Activated naive CD4-positive, alpha-beta T cell (primary cell): Measurements from ENCODE around the gene DAZAP2.
"Not testable (repeated sequence)": the region's sequence is repeated elsewhere in the genome, so short reads cannot be mapped to it uniquely, and the experiment has no call there.

ENCODE experiments used
- DNase-seq, 4 experiments: peaks; one replicate each; lab custom pipeline; 2025; lab: John Stamatoyannopoulos, UW

The DAZAP2 gene

GRCh38 chr12:51217133-51217967, 21.3 kb upstream of the DAZAP2 start:
- peak in 3 of 4 experiments; percentile 31 to 63 (median 50) for DNase-seq

- DNase-seq = peak; percentile 22 to 64 (median 40)
Measured at GRCh38 chr12:51217968-51218606, 20.5 kb upstream of the DAZAP2 start, which contains the start of gene POU6F1. Gene POU6F1, minus strand, starts transcription at chr12:51218062. Its CDS starts 11,226 bp downstream, at chr12:51206836.

GRCh38 chr12:51218607-51219161, 19.9 kb upstream of the DAZAP2 start:
- DNase-seq = no peak

GRCh38 chr12:51219322-51219721, 19.3 kb upstream of the DAZAP2 start:
- no peak for DNase-seq

- not testable (repeated sequence) for DNase-seq
Measured at GRCh38 chr12:51219857-51220256, 18.8 kb upstream of the DAZAP2 start.

GRCh38 chr12:51222461-51222860, 16.2 kb upstream of the DAZAP2 start:
- no peak for DNase-seq

GRCh38 chr12:51224625-51225024, 14.0 kb upstream of the DAZAP2 start:
- DNase-seq = no peak

GRCh38 chr12:51225234-51225633, 13.4 kb upstream of the DAZAP2 start:
- DNase-seq = no peak

GRCh38 chr12:51225771-51226170, 12.9 kb upstream of the DAZAP2 start:
- no peak for DNase-seq

GRCh38 chr12:51227112-51227511, 11.5 kb upstream of the DAZAP2 start:
- not testable (repeated sequence) for DNase-seq

GRCh38 chr12:51227962-51228361, 10.7 kb upstream of the DAZAP2 start:
- DNase-seq = no peak

- no peak for DNase-seq
Measured at GRCh38 chr12:51229116-51229809, 9.4 kb upstream of the DAZAP2 start.

- no peak for DNase-seq
Measured at GRCh38 chr12:51232642-51233041, 6.0 kb upstream of the DAZAP2 start.

GRCh38 chr12:51234530-51234929, 4.1 kb upstream of the DAZAP2 start:
- DNase-seq = no peak

- no peak for DNase-seq
Measured at GRCh38 chr12:51238037-51238509, 553 bp upstream of the DAZAP2 start.

- DNase-seq = no peak
Measured at GRCh38 chr12:51240971-51241370, 2.3 kb downstream of the DAZAP2 start.

GRCh38 chr12:51242120-51242519, 3.5 kb downstream of the DAZAP2 start:
- DNase-seq = no peak

GRCh38 chr12:51242876-51243275, 4.2 kb downstream of the DAZAP2 start:
- DNase-seq = no peak

GRCh38 chr12:51244269-51244668, 5.6 kb downstream of the DAZAP2 start:
- no peak for DNase-seq

GRCh38 chr12:51245476-51246253, 7.0 kb downstream of the DAZAP2 start:
- DNase-seq = no peak

GRCh38 chr12:51246254-51246853, 7.7 kb downstream of the DAZAP2 start:
- no peak for DNase-seq
